Right kidney (tissue), 1 donor: ENCODE data around the gene MRPS18A.

Experiments
- DNase-seq: peaks from one replicate; pipeline ENCODE4 v3.0.0-alpha.2; 2016

The MRPS18A gene

DNA sequence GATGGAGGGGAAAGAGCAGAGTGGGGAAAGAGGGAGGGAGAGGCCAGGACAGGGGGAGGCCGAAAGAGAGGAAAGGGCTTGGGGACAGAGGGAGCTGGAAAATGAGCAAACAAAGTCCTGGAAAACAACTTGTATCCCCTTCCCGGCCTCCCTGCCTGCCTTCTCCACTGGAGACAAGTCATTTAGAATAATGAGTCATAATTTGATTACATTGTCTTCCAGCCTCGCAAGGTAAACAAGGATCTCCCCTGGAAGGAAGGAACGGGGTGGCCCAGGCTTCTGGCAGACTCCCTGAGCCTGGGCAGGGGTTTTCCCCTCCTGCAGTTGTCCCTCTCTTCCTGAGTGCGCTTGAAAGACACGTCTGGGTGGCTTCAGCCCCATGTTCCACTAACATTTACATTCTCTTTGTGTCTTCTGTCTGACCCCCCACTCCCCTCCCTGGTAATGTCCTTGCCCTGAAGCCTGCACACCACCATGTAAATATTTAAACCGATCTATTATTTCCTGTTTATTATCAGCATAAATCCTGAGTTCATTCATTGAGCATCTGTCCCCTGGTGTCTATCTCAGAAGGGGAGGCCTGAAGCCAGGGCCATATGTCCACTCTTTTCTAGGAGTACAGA is 12.1 kb upstream of the MRPS18A start:
- DNase-seq = no peak

DNA sequence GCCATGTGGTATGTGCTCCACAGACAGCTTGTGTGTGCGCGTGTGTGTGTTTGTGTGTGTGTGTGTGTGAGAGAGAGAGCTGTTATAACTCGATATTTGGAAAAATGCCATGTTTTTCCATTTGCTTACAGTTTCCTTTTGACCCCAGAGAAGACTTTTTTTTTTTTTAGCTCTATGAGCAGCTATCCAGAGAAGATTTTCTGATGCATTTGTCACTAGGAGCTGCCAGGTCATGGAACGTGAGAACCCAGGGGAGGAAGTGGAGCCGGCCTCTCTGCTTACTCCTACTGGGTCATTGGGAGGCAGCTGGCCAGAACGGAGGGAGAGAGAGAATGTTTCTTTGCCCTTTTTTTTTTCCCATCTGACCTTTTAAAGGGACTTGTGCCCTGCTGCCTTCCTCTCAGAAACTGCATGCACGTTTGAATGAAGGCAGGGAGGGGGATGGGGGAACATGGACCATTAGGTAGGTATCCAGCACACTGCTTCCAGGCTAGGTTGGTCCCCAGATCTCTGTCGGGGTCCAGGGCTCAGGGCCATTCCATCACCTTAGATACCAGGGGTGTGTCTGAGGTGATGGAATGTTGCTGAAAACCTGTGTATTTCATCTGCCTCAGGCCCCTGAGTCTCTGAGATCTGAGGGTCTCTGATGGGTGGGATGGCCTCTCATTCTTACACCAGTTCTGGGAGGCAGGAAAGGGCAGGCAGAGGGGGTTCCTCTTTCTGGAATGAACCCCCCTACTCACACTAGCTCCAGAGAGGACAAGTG is 11.2 kb upstream of the MRPS18A start:
- DNase-seq = peak; percentile 60

DNA sequence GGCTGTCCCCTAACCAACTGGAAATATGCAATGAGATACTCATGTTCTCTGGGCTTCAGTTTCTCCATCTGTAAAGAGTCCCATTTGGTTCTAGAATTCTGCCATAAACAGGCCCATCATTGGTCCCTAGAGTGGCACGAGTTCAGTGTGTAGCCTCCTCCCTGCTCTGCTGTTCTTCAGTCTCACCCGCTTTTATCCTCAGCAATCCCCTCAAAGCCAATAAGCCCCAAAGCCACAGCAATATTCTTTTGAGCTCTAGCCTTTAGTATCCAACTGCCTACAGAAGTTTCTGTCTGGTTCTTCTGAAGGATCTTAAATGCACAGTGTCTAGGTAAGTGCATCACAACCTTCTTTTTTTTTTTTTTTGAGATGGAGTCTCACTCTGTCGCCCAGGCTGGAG is 9.8 kb upstream of the MRPS18A start:
- no peak for DNase-seq

DNA sequence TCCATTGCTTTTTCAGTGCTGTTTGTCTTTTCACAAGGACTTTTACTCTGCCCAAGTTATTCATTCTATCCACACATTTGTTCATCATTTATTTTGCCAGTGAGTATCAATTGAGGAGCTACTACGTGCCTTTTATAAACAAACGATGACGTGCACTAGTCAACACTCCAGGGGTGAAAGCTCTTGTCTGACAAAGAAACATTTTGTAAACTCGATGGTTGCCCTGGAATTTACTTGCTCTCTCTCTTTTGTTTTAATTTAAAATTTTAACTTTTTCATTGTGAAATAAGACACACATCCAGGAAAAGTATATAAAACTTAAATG is 8.3 kb upstream of the MRPS18A start:
- DNase-seq = no peak

DNA sequence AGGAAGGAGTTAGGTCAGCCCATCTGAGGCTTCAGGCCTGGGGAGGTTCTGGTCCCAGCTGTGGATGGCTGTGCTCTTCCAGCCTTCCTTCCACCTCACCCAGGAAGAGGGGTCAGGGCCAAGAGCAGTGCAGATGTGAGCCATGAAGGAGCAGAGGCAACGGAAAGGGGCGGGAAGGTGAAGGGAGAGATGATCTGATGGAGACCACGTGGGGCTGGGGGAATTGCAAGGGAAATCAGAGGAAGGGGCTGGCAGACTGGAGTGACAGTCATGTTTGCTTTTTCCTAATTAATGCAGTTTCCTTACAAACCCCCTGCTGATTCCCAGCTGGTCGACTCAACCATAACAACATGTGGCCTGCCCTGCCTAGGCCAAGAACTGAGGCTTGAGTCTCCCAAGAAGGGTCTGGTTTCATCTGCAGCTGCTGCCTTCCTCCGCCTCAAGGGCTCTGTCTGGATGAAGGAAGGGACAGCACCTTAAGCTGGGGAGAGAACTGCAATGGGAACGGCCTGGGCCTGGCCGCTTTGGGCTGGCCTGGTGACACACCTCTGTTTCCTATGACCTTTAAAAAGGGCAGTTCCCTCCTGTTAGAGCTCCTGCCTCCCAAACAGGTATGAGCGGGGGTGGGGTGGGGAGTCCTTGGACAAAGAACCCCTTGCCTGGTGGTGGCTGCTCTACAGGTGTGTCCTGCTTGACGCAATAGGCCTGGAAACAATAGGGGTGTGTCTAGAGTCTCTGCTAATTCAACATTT is 7.8 kb upstream of the MRPS18A start:
- DNase-seq = no peak

DNA sequence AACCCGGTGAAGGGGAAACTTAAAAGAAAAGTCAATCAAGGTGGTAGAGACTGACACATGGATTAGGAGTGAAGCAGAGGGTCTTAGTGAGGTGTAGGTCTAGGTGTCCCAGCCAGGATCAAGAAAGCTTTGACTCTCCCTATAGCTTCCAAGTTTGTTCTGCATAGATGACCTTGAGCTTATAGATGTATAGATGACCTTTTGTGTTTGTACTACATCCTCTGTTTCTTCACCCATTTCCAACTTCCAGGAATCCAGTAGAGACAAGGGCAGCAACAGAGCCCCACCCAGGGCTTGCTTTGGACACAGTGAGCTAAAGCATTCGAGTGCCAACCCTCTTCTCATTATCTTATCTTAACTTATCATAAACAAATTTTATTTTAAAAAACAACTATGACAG is 1.8 kb upstream of the MRPS18A start:
- no peak for DNase-seq

DNA sequence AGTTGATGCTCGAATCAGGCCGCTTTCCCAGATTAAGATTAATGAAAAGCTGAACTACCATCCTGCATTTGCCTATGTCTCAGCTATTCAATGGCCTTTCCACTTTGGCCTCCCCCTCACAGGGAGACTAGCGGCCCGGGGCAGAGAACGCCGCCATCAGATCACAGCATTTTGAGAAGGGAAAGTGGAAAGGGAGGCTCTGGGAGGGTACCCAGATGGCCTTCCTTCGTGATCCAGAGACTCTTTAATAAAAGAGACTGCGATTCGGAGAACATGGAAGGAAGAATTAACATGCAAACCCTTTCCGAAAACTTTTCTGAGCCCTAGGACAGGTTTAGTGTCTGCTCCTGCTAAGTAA is 533 bp downstream of the MRPS18A start:
- DNase-seq = no peak

DNA sequence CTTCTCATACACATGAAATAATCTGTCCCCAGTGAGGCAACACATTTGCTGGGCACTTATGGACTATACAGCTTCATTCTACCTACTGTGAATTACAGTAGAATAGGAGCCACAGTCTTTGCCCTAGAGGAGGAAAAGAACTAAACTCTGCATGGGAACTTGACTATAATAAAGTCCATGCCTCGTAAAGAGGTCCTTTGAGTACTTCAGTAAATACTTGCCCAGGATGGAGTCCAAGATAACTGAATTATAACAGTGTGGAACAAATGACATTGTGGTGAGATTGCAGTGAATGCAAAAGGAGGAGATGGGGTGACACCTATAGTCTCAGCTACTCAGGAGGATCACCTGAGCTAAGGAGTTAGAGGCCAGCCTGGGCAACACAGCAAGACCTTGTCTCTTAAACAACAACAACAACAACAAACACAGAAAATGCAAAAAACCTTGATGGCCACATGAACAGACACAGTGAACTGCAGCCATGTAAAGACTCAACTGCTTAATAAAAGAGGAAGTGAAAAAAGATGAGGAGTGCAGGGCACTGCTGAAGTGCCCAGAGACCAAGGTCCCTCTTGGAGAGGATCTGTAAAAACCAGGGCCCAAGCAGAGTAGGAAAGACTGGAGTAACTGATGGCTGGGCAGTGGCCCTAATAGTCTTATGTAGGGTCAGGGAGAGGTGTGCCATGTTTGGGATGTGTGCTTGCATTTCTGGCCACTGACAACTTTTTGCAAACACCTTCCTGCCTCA is 3.7 kb downstream of the MRPS18A start:
- no peak for DNase-seq

DNA sequence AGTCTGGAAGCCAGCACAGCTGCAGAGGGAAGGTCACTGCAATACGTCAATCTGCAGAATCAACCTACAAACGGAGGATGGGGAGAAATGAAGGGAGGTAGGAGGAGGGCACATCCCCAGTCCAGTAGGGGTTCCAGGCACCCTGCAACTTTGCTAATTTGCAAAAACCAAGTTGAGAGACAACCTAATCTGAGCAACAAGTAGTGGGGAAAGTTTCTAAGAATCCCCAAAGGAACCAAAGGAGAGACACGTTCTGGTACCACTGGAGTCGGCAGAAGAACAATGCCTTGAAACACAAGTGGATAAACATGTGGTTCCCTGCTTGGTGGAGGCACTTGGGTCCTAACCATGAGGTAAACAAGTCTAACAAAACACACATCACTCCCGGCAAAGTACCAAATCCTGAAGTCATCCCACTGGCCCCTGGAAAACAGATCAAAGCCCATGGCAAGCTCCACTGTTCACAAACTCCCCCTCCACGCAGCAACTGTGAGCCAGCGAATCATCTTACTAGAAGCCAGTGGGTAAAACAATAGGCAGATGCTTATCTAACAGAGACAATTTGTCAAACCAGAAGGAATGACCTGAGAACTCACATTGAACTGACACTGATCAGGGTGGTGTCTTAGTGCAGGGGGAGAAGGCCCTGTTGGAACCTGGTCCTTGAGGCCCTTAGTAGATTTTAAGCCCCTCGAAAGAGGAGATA is 4.7 kb downstream of the MRPS18A start:
- no peak for DNase-seq

DNA sequence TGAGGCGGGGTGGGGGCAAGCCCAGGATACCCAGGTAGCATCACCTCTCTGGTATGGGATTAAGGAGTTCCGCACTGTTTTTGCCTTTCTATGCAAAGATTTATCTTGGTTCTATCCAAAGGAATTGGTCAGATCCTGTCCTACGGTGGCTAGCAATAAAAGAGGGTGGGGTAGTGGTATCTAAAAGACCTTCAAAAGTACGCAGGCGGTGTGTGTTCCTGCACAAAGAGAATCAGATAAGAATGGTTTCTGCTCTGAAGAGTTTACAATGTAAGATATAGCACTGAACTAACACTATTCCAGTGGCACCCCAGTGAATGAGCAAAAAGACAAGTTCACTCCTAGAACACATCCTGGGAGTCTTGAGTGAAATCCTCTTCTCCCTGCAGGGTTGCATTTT is 6.3 kb downstream of the MRPS18A start:
- no peak for DNase-seq

DNA sequence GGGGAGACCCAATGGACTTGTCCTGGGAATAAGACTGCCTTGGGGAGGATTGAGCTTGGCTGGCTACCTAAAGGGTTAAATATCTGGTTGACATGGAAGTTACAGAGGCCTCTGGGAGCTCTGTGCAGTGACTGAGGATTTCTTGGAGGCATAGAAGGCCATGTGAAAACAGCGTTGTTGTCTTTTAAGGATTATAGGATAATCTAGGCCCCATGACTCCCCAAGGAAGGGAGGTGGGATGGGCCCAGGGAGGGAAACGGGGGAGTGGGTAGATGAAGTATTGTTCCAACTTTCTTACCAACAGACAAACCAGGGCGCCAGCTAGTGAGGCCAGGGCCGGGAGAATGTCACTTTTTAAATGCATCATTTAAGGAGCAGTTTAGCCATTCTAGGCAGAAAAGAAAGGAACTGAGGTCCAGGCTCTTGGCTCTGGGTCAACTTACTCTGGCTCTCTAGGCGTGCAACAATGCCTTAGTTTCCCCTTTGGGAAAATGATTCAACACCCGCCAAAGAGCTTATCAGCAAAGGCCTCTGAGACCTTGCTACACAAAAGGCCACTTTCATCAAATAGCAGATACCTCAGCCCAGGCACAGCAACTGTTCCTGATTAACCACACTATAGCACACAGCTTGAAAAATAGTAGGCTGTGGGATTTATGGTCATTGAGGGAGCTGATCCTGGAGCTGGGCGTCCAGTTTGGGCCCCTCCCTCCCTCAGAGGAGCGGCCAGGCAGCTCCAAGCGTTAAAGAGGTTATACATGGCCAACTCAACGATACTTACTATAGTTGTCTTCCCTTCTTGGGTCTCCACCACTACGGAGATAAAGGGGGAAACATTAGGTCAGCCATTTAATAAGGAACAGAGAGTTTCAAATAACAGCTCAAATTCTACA is 7.0 kb downstream of the MRPS18A start:
- DNase-seq = no peak

DNA sequence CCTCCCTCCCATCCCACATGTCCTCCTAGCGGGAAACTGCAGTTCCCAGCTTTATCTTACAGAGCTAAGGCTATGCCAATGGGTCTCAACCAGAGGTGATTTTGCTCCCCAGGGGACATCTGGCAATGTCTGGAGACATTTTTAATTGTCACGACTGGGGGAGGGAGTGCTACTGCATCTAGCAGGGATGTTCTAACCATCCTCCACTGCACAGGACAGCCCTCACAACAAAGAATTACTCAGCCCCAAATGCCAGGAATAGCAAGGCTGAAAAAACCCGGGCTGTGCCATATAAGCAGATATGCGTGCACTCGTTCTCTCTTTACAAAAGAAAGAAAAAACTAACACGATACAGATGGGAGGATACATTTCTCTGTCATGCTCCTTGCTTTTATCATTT is 8.5 kb downstream of the MRPS18A start:
- no peak for DNase-seq

DNA sequence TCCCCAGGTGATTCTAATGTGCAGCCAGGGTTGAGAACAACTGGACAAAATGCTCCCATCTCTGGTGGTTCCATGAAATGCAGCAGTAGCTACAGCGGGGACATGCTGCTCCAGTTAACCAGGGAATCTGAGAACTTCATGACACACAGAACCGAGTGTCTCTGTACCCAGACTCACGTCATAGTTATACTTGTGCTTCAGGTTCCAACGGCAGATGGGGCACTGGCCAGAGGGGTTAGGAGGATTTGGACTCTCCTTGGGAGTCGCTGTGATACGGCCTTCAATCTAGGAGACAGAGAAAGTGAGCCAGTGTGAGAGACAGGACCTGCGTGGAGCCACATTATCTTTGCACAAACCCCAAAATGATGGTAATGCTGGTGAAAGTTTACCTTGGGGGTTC is 9.2 kb downstream of the MRPS18A start:
- no peak for DNase-seq

DNA sequence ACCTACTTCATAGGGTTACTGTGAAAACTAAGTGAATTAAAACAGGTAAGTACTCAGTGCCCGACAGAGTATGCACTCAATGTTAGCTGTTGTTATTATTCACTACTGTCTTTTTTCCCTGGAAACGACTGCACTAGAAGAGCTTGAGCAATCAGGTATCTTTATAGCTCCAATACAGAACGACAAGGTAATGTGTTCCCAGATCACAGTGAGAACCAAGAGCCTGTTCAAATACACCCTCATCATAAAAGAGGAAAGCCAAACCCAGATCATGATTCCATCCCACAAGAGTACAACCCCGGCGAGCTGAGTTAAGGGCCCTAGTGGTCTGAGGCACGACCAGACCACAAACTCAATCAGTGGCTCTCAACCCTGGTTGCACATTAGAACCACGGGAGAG is 9.8 kb downstream of the MRPS18A start:
- no peak for DNase-seq

DNA sequence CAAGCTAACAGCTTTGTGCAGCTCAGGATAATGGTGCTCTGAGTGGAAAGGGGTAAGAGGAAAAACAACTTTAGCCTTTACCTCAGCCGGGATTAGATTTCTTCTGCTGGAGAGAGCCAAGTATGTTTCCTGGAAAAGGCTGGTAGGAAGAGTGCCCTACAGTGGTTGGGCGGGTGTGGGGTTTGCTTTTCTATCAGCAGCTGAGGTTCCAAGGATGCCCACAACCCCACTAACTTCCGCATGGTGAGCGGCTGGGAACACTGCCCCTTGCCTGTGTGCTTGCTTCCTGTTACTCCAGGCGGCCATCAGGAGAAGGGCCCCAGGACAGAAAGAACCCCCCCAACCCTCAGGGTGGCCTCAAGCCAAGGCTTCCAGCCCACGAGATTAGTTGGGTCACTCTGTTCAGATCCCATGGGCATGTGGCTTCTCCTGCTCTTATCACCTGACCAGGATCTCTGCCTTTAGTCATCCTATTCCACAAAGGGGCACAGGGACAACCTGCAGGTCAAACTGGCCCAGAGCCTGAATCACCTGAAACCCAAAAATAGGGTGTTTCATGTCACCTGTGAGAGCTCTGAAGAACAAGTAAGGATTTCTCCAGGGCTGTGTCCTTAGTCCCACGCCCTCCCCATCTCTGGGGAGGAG is 10.5 kb downstream of the MRPS18A start:
- DNase-seq = no peak

DNA sequence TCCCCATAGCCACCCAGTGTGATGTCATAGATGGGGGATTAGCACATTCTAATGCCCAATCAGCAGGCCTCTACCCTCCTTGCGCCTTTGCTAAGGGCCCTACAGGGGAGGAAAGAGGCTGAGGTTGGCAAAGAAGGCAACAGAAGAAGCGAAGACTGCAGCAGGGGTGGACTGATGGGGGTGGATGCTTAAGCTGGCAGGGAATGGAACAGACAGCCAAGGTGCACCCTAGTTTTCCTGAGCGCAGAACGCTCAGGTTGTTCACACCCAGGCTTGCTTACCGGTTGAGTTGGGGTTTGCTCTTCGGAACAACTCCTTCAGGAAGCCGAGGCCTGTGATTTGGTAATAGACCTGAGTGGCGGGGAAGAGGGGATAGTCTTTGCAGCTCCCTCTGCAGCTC is 12.7 kb downstream of the MRPS18A start:
- DNase-seq = no peak

DNA sequence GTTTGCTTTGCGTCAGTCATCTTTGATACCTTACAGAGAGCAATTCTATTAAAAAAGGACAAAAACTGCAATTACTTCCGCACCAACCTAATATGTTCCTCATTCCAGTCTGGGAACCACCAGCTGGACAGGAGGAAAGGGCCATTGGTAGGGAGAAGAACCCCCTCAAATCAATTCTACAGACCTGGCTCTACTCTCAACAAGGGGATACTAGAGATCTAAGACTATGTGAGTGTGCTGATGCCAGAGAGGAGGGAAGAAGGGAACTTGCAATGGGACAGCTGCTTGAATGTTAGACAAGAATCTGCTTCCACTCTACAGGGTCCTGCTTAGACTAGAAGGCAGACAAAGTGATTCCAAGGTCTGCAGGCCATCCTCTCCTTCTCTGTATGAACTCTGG is 13.3 kb downstream of the MRPS18A start:
- peak; percentile 21 for DNase-seq

DNA sequence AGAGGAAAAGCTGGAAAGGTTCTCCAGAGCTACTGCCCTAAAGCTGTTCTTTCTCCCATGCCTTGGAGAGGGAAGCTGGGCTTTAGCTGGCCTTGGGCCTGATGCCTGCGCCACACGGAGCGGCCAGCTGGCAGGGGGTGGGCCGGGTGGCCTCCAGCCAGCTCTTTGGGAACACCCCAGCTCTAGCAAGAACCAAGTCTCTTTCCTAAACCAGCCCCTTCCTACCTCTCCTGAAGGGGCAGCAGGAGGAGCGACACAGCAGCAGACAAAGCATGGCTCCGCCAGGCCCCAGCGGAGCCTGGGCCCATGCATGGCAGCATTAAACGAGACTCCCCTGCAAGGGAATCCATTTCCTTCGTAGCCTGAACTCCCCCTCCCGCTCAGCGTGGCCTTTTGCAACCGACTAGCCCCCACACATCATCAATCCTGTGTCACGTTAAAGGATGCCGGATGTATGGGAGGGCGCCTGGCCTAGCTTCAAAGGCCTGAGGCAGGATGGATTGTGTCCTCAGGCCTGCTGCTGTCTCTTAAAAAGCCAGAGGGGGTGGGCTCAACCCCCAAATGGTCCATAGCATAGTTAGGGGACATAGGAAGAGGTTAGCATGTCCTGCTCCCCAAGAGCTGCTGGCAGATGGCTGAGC is 14.0 kb downstream of the MRPS18A start:
- DNase-seq = peak; percentile 66

DNA sequence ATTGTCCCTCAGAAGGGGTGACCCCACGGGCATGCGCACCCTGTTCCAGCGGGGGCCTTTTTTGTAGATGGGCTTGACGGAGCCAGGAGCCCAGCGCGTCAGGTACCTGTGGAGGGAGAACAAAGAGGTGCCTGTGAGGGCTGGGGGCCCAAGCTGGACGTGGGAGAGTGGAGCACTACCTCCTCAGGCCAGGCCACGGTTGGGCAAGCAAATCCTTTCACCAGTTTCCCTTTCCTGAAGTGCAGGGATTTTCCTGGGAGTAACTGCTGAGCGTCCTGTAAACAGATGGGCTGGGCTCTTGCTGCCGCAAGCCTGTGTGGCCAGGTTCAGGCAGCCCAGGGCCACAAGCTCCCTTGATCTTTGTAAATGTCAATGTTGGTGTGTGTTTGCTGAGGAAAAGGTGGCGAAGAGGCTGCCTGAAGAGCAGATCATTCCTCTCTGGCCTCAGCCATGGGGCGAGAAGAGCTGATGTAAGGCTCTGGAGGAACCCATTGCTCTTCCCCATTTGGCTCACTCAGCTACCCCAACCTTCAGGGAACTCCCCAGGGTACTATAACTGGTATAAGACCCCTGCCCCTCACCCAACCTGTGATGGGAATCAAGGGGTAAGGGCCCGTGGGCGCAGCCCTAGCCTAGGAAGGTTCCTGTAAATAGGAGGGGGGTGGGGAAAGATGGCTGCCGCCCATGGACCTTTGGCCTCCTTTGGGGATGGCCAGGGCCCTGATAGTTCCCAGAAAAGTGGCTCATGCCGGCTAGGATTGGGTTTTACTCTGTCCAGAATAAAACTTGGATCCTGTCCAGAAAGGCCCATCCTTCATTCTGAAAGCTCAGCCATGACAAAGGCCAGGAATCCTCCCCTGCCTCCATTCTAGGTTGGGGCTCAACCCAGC is 15.5 kb downstream of the MRPS18A start:
- peak; percentile 19 for DNase-seq
